Hepatocyte (in vitro differentiated cells): ENCODE data around the gene ME3. TPM values are rescaled to one million over a fixed set of nuclear protein-coding genes. Genes with fewer than 3 reads are reported as not detected.

Experiments used
- DNase-seq: peaks from one replicate; pipeline ENCODE4 v3.0.0-alpha.2; 2016; ENCODE audit warnings: low spot score
- H2AFZ ChIP-seq: fragments of 200-600 bp; sonication (generic); 2 replicates; pipeline ENCODE4 v1.6.0; 2016; ENCODE audit warnings: antibody characterized with exemption, mild to moderate bottlenecking
- H3K27ac ChIP-seq: fragments of 200-600 bp; sonication (generic); 2 replicates; pipeline ENCODE4 v1.5.1; 2016; ENCODE audit warnings: mild to moderate bottlenecking
- H3K27me3 ChIP-seq: fragments of 200-600 bp; sonication (generic); 2 replicates; pipeline ENCODE4 v1.6.1; 2016
- H3K36me3 ChIP-seq: fragments of 200-600 bp; sonication (generic); replicated peaks from 2 replicates; pipeline ENCODE4 v1.5.1; 2016; ENCODE audit warnings: low read depth; ENCODE audit not compliant: insufficient read depth
- H3K4me1 ChIP-seq: fragments of 200-600 bp; sonication (generic); 2 replicates; pipeline ENCODE4 v1.5.1; 2016; ENCODE audit warnings: mild to moderate bottlenecking, moderate library complexity; ENCODE audit not compliant: insufficient read depth
- H3K4me2 ChIP-seq: fragments of 200-600 bp; sonication (generic); 2 replicates; pipeline ENCODE4 v1.6.0; 2016
- H3K4me3 ChIP-seq: fragments of 200-600 bp; sonication (generic); 2 replicates; pipeline ENCODE4 v1.5.1; 2016; ENCODE audit warnings: mild to moderate bottlenecking
- H3K79me2 ChIP-seq: fragments of 200-600 bp; sonication (generic); 2 replicates; pipeline ENCODE4 v1.6.0; 2017; ENCODE audit warnings: mild to moderate bottlenecking
- H3K9me2 ChIP-seq: fragments of 200-600 bp; sonication (generic); replicated peaks from 2 replicates; pipeline ENCODE4 v1.6.0; 2017; ENCODE audit warnings: mild to moderate bottlenecking; ENCODE audit not compliant: insufficient read depth
- H3K9me3 ChIP-seq: fragments of 200-600 bp; sonication (generic); 2 replicates; pipeline ENCODE4 v1.5.1; 2016; ENCODE audit warnings: low read depth, mild to moderate bottlenecking
- H4K20me1 ChIP-seq: fragments of 200-600 bp; sonication (generic); 2 replicates; pipeline ENCODE4 v1.6.0; 2016; ENCODE audit warnings: mild to moderate bottlenecking; ENCODE audit not compliant: insufficient read depth, poor library complexity, severe bottlenecking
- EZH2 ChIP-seq: fragments of 200-600 bp; sonication (generic); IDR thresholded peaks from 2 replicates; pipeline ENCODE4 v1.6.1; 2016; ENCODE audit warnings: antibody characterized with exemption, mild to moderate bottlenecking, borderline replicate concordance
- EZH2phosphoT487 ChIP-seq: fragments of 200-600 bp; sonication (generic); IDR thresholded peaks from one replicate; pipeline ENCODE4 v1.6.1; 2018; ENCODE audit warnings: antibody characterized with exemption, mild to moderate bottlenecking, low read depth, moderate library complexity; ENCODE audit not compliant: unreplicated experiment, severe bottlenecking
- WGBS: methylation state at CpG from one replicate; pipeline ENCODE4 v1.1.6; 2016; ENCODE audit warnings: low lambda C conversion rate; ENCODE audit errors: missing lambda C conversion rate; 5-methylcytosine and 5-hydroxymethylcytosine counted together
- polyA plus RNA-seq: library from polyadenylated mRNA; unstranded; fragments of >200 nt; fragmentation: Nextera tagmentation; extraction: Ambion mirVana; gene quantifications from 2 replicates; pipeline ENCODE4 v1.2.1, GENCODE V29; 2016
- total RNA-seq: library from RNA; depleted of rRNA; stranded (reverse); fragments of >200 nt; gene quantifications from 2 replicates; pipeline ENCODE4 v1.2.3, GENCODE V29; 2014
- TF ChIP-seq, protein P1 (sequence below): fragments of 200-600 bp; sonication (generic); IDR thresholded peaks from 2 replicates; pipeline ENCODE4 v1.5.1; 2016; ENCODE audit warnings: antibody characterized with exemption, mild to moderate bottlenecking; ENCODE audit not compliant: poor library complexity

Gene ME3
- total and polyA plus RNA-seq, 2 experiments from 2014 or later = 10.3 to 16.1 TPM

DNA sequence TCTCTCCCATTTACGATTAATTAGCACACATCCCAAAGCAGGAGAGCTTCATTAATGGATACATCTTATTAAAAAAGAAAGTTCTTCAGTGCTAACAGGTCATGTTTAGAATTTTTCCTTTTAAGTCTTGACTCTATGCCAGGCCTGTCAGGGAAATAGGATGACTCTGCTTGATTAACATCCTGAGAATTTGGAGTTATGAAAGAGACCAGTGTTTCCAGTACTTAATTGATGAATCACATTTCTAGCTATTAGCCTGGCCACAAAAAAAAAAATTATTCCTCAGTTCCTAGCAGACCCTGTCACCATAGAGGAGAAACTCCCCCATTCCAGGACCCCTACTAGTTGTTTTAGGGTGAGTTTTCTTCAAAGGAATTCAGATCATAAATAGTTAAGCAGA is 23.6 kb upstream of the ME3 start:
- 81% methylated on average over 1 of the region's 1 CpG for WGBS
- Histone ChIP-seq H3K27ac (no peak overlapping the region), H3K4me2 (no peak overlapping the region), H3K27me3 (no peaks in the 10 kb centered on the region), H3K36me3 (no peaks in the 10 kb centered on the region), H3K4me1 (no peaks in the 10 kb centered on the region), H3K9me3 (no peaks in the 10 kb centered on the region), H3K4me3 (no peak overlapping the region), H3K79me2 (no peaks in the 10 kb centered on the region), H3K9me2 (no peaks in the 10 kb centered on the region), H4K20me1 (no peaks in the 10 kb centered on the region), H2AFZ (no peak overlapping the region)
- TF ChIP-seq EZH2phosphoT487 (no peak), EZH2 (no peak)
- TF ChIP-seq, protein P1, sequence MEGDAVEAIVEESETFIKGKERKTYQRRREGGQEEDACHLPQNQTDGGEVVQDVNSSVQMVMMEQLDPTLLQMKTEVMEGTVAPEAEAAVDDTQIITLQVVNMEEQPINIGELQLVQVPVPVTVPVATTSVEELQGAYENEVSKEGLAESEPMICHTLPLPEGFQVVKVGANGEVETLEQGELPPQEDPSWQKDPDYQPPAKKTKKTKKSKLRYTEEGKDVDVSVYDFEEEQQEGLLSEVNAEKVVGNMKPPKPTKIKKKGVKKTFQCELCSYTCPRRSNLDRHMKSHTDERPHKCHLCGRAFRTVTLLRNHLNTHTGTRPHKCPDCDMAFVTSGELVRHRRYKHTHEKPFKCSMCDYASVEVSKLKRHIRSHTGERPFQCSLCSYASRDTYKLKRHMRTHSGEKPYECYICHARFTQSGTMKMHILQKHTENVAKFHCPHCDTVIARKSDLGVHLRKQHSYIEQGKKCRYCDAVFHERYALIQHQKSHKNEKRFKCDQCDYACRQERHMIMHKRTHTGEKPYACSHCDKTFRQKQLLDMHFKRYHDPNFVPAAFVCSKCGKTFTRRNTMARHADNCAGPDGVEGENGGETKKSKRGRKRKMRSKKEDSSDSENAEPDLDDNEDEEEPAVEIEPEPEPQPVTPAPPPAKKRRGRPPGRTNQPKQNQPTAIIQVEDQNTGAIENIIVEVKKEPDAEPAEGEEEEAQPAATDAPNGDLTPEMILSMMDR = no peak
- DNase-seq = peak; percentile 44

DNA sequence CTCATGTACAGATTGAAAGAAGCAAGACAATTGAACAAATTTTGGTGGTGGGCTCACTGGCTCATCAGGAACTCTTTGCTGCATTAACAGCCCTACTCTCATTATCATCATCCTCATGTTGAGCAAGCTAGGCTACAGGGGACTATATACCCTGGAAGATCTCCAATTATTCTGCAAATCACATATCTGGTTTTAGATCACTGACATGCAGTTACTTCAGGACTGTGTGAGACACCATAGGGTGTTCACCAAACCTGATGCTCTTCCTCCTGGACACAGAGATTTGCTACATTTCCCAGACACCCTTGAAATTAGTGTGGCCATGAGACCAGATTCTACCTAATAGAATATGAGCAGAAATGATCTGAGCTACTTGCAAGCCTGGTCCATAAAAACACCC is 23.0 kb upstream of the ME3 start:
- DNase-seq = no peak
- Histone ChIP-seq H3K4me1 (no peaks in the 10 kb centered on the region), H3K9me3 (no peaks in the 10 kb centered on the region), H3K4me2 (no peak overlapping the region), H3K79me2 (no peaks in the 10 kb centered on the region), H3K9me2 (no peaks in the 10 kb centered on the region), H3K4me3 (no peak overlapping the region), H2AFZ (no peak overlapping the region), H4K20me1 (no peaks in the 10 kb centered on the region), H3K27ac (no peak overlapping the region), H3K36me3 (no peaks in the 10 kb centered on the region), H3K27me3 (no peaks in the 10 kb centered on the region)
- TF ChIP-seq, protein P1 = no peak
- TF ChIP-seq EZH2 (no peak), EZH2phosphoT487 (no peak)

DNA sequence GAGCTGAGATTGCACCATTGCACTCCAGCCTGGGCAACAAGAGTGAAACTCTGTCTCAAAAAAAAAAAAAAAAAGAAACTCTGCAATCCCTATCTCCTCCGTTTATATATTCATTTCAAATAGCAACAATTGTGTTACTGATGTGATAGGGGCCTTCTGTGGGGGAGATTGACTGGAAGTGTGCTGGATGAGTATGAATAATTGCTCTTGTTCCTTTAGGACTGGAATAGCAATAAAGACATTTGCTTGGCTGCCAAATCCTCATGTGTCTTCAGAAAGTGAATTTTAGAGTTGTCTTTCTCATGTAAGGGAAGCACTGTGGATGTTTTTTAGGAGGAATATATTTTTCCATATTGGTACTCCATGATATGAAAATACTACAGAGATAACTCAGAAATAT is 21.1 kb upstream of the ME3 start:
- Histone ChIP-seq H3K9me3 (no peaks in the 10 kb centered on the region), H3K9me2 (no peaks in the 10 kb centered on the region), H3K4me2 (no peak overlapping the region), H4K20me1 (no peaks in the 10 kb centered on the region), H3K4me3 (no peak overlapping the region), H3K27ac (no peak overlapping the region), H3K79me2 (no peaks in the 10 kb centered on the region), H3K36me3 (no peaks in the 10 kb centered on the region), H3K27me3 (no peaks in the 10 kb centered on the region), H2AFZ (no peak overlapping the region), H3K4me1 (no peaks in the 10 kb centered on the region)
- DNase-seq = no peak
- TF ChIP-seq EZH2phosphoT487 (no peak), EZH2 (no peak)
- TF ChIP-seq, protein P1 = no peak
- 94% methylated on average over 1 of the region's 1 CpG for WGBS

DNA sequence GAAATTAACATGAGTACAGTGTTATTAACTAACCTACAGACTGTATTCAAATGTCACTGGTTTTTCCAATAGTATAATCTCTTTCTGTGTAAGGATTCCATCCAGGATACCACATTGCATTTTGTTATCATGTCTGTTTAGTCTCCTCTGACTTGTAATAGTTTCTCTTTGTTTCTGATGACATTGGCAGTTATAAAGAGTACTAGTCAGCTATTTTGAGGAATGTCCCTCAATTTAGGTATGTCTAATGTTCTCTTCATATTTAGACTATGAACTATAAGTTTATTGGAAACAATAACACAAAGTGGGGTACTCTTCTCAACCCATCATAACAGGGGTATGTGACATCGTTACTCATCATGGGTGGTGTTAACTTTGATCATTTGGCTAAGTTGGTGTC is 20.3 kb upstream of the ME3 start:
- H3K27me3 ChIP-seq = no peaks in the 10 kb centered on the region
- 96% methylated on average over 1 of the region's 1 CpG for WGBS
- no peak overlapping the region for H2AFZ ChIP-seq
- H3K27ac ChIP-seq = no peak overlapping the region
- no peak overlapping the region for H3K4me3 ChIP-seq
- no peaks in the 10 kb centered on the region for H4K20me1 ChIP-seq
- no peaks in the 10 kb centered on the region for H3K79me2 ChIP-seq
- TF ChIP-seq EZH2 (no peak), EZH2phosphoT487 (no peak)
- TF ChIP-seq, protein P1 = no peak
- DNase-seq = no peak
- no peaks in the 10 kb centered on the region for H3K9me2 ChIP-seq
- no peaks in the 10 kb centered on the region for H3K36me3 ChIP-seq
- H3K9me3 ChIP-seq = no peaks in the 10 kb centered on the region
- H3K4me1 ChIP-seq = no peaks in the 10 kb centered on the region
- H3K4me2 ChIP-seq = no peak overlapping the region
